Measurements from ENCODE around the gene ERICH3.

Gene ERICH3

GRCh38 chr1:74522148-74522547, 151.4 kb downstream of the ERICH3 start:
- DNase-seq (ENCODE audit: low read depth in 2 of 2, low spot score in 1 of 2): no peak

All from stimulated activated CD8-positive, alpha-beta memory T cell treated with anti-CD3 and anti-CD28 coated beads, Interleukin-4, amount 100 ng/mL, for 1 hour (primary cell).